HG02884 (cell line): ENCODE data around the gene CYP26C1.
"Not testable (repeated sequence)": the region's sequence is repeated elsewhere in the genome, so short reads cannot be mapped to it uniquely, and the experiment has no call there.

ENCODE experiments used
- ATAC-seq: cut with Tn5 transposase; IDR thresholded peaks from one replicate; pipeline ENCODE4 v1.9.1; 2021; ENCODE audit warnings: mild to moderate bottlenecking, moderate library complexity; ENCODE audit not compliant: unreplicated experiment

CYP26C1 gene

GRCh38 chr10:93076871-93077270 lies 16.3 kb downstream of the CYP26C1 start:
- ATAC-seq = no peak

GRCh38 chr10:93077860-93078337 lies 17.3 kb downstream of the CYP26C1 start:
- ATAC-seq = no peak

GRCh38 chr10:93079663-93080349 lies 19.2 kb downstream of the CYP26C1 start:
- no peak for ATAC-seq

GRCh38 chr10:93080350-93081046 lies 19.9 kb downstream of the CYP26C1 start:
- ATAC-seq = no peak

- ATAC-seq = no peak
Observed at GRCh38 chr10:93081318-93081717, 20.7 kb downstream of the CYP26C1 start.

GRCh38 chr10:93081834-93082233 lies 21.2 kb downstream of the CYP26C1 start:
- no peak for ATAC-seq

- ATAC-seq = no peak
Observed at GRCh38 chr10:93083743-93084539, 23.3 kb downstream of the CYP26C1 start.

- no peak for ATAC-seq
Observed at GRCh38 chr10:93085272-93085859, 24.8 kb downstream of the CYP26C1 start.

- no peak for ATAC-seq
Observed at GRCh38 chr10:93086289-93086688, 25.7 kb downstream of the CYP26C1 start.

GRCh38 chr10:93087846-93088245 lies 27.2 kb downstream of the CYP26C1 start:
- no peak for ATAC-seq

GRCh38 chr10:93088466-93088865 lies 27.9 kb downstream of the CYP26C1 start:
- no peak for ATAC-seq

- ATAC-seq = no peak
Observed at GRCh38 chr10:93090619-93091018, 30.0 kb downstream of the CYP26C1 start.

GRCh38 chr10:93091960-93092359 lies 31.4 kb downstream of the CYP26C1 start:
- no peak for ATAC-seq

GRCh38 chr10:93095225-93095624 lies 34.6 kb downstream of the CYP26C1 start:
- no peak for ATAC-seq

- ATAC-seq = no peak
Observed at GRCh38 chr10:93096901-93097300, 36.3 kb downstream of the CYP26C1 start.

- no peak for ATAC-seq
Observed at GRCh38 chr10:93097386-93097785, 36.8 kb downstream of the CYP26C1 start.

GRCh38 chr10:93098816-93099215 lies 38.2 kb downstream of the CYP26C1 start:
- ATAC-seq = no peak

GRCh38 chr10:93099670-93100069 lies 39.1 kb downstream of the CYP26C1 start:
- no peak for ATAC-seq

GRCh38 chr10:93101148-93101547 lies 40.5 kb downstream of the CYP26C1 start:
- not testable (repeated sequence) for ATAC-seq

- ATAC-seq = no peak
Observed at GRCh38 chr10:93103953-93104352, 43.4 kb downstream of the CYP26C1 start.

GRCh38 chr10:93106631-93107072 lies 46.1 kb downstream of the CYP26C1 start:
- no peak for ATAC-seq
